HL-60 (cell line): ENCODE results near the gene SNRPD2.

Experiments used
- POLR2AphosphoS5 ChIP-seq: IDR thresholded peaks from 2 replicates; pipeline ENCODE4 v1.6.1; 2012; ENCODE audit warnings: low read depth
- SPI1 ChIP-seq: IDR thresholded peaks from 2 replicates; pipeline ENCODE4 v1.6.1; 2012; ENCODE audit warnings: low read depth, mild to moderate bottlenecking, borderline replicate concordance
- TF ChIP-seq, protein P1 (sequence below): IDR thresholded peaks from one replicate; pipeline ENCODE4 v1.5.1; 2011; ENCODE audit warnings: low read length, control low read depth, inconsistent platforms; ENCODE audit not compliant: insufficient read depth

DNA sequence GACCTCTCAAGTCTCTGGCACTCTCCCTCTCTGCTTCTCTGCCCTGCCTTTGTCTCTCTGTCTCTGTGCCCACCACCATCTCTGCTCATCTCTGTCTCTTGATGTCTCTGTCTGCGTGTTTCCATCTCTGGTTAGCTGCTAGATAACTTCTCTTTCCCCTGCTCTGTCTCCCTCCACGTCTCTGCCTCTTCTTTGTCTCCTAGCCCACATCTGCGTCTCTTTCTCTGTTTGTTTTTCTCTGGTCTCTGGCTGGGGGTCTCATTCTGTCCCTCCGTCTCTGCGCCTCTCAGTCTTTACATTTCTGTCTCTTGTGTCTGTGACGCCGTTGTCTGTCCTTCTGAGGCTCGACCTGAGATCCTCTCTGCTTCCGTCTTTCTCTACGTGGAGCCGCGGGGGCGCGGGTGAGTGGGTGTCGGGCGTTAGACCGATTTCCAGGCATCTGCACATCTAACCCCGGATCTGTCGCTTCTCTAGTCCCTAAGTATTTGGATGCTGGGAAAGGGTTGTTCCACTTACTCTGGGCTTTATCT is 23.3 kb downstream of the SNRPD2 start:
- TF ChIP-seq, protein P1, sequence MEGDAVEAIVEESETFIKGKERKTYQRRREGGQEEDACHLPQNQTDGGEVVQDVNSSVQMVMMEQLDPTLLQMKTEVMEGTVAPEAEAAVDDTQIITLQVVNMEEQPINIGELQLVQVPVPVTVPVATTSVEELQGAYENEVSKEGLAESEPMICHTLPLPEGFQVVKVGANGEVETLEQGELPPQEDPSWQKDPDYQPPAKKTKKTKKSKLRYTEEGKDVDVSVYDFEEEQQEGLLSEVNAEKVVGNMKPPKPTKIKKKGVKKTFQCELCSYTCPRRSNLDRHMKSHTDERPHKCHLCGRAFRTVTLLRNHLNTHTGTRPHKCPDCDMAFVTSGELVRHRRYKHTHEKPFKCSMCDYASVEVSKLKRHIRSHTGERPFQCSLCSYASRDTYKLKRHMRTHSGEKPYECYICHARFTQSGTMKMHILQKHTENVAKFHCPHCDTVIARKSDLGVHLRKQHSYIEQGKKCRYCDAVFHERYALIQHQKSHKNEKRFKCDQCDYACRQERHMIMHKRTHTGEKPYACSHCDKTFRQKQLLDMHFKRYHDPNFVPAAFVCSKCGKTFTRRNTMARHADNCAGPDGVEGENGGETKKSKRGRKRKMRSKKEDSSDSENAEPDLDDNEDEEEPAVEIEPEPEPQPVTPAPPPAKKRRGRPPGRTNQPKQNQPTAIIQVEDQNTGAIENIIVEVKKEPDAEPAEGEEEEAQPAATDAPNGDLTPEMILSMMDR: no peak
- TF ChIP-seq SPI1 (no peak), POLR2AphosphoS5 (no peak)
